ENCODE results near the gene NR4A1.

DNA sequence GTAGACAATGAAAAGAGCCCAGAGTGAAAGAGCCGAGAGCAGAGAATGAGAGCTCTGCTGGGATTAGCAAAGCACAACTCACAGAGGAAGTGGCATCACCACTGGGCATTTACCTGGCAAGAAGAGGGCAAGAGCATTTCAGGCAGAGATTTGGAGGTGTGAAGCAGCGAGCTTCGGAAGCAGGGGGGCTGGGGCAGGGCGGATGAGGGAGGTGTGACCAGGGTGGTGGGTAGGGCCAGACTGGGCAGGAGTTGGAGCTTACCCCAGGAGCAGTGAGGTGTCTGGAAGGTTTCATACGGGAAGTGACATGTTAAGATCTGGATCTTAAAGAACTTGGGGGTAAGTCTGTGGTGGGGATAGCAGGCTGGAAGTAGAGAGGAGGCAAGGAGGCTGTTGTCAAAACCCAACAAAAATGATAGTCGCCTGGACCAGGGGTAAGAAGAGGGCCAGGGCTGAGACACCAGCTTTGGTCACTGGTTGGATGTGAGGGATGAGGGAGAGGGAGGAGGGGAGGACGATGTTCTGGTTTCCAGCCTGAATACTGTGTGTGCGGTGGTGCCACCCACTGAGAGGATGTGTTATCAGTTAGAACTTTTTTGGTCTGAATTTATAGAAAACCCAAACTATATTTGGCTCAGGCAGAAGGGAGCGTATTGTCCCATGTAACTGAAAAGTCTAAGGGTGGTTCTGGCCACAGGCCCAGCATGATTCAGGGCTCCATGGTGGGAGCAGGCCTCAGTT is 33.4 kb downstream of the NR4A1 start:
- TF ChIP-seq ZFP3 (CRISPR knock-in tag; IDR thresholded peaks at IDR 0.05) (no peak), OSR1 (CRISPR knock-in tag; IDR thresholded peaks at IDR 0.05) (no peak), ZFP30 (CRISPR knock-in tag; IDR thresholded peaks at IDR 0.05) (no peak)
- TF ChIP-seq, protein P1, sequence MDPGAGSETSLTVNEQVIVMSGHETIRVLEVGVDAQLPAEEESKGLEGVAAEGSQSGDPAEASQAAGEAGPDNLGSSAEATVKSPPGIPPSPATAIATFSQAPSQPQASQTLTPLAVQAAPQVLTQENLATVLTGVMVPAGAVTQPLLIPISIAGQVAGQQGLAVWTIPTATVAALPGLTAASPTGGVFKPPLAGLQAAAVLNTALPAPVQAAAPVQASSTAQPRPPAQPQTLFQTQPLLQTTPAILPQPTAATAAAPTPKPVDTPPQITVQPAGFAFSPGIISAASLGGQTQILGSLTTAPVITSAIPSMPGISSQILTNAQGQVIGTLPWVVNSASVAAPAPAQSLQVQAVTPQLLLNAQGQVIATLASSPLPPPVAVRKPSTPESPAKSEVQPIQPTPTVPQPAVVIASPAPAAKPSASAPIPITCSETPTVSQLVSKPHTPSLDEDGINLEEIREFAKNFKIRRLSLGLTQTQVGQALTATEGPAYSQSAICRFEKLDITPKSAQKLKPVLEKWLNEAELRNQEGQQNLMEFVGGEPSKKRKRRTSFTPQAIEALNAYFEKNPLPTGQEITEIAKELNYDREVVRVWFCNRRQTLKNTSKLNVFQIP (CRISPR knock-in tag; IDR thresholded peaks at IDR 0.05; ENCODE audit: borderline replicate concordance, low read depth) = no peak
